ENCODE measurements around the gene EIF4E1B. TPM values are rescaled to one million over a fixed set of nuclear protein-coding genes. Genes with fewer than 3 reads are reported as not detected.

EIF4E1B gene
- total RNA-seq, 4 donors from 2014 or later: not detected

- Histone ChIP-seq H3K27ac (no peak overlapping the region), H3K36me3 (no peaks in the 10 kb centered on the region), H3K4me3 (replicated peaks in 1 of 3) (no peak overlapping the region), H3K9me3 (no peaks in the 10 kb centered on the region), H3K27me3 (no peaks in the 10 kb centered on the region), H3K4me1 (no peaks in the 10 kb centered on the region)
- intact Hi-C loops (cut with DNase I): no loop called here
- WGBS, 2 donors: 63 to 69% methylated on average over 7 of the region's 7 CpGs
- DNase-seq: no peak
- TF ChIP-seq CTCF (IDR thresholded peaks at IDR 0.05): no peak
- no peak for TF ChIP-seq POLR2A (IDR thresholded peaks at IDR 0.05)
Measured at GRCh38 chr5:176667637-176668036, 37.2 kb downstream of the EIF4E1B start.

GRCh38 chr5:176670449-176670848, 40.0 kb downstream of the EIF4E1B start:
- Histone ChIP-seq H3K27me3 (no peaks in the 10 kb centered on the region), H3K36me3 (no peaks in the 10 kb centered on the region), H3K4me3 (replicated peaks in 1 of 3) (no peak overlapping the region), H3K27ac (no peak overlapping the region), H3K4me1 (no peaks in the 10 kb centered on the region), H3K9me3 (no peaks in the 10 kb centered on the region)
- TF ChIP-seq CTCF (IDR thresholded peaks at IDR 0.05) (no peak), POLR2A (IDR thresholded peaks at IDR 0.05) (no peak)
- DNase-seq: no peak
- intact Hi-C loops (cut with DNase I): no loop called here
- WGBS, 2 donors: 73 to 81% methylated on average over 8 of the region's 8 CpGs

- Histone ChIP-seq H3K27me3 (no peaks in the 10 kb centered on the region), H3K27ac (no peak overlapping the region), H3K4me1 (no peaks in the 10 kb centered on the region), H3K4me3 (replicated peaks in 1 of 3) (no peak overlapping the region), H3K9me3 (no peaks in the 10 kb centered on the region), H3K36me3 (no peaks in the 10 kb centered on the region)
- 65 to 70% methylated on average over 4 of the region's 4 CpGs for WGBS, 2 donors
- intact Hi-C loops (cut with DNase I): no loop called here
- TF ChIP-seq POLR2A (IDR thresholded peaks at IDR 0.05) (no peak), CTCF (IDR thresholded peaks at IDR 0.05) (no peak)
- DNase-seq: no peak
Measured at GRCh38 chr5:176671399-176671798, 40.9 kb downstream of the EIF4E1B start.

- intact Hi-C loops (cut with DNase I): no loop called here
- H3K9me3 ChIP-seq: no peaks in the 10 kb centered on the region
- H3K4me1 ChIP-seq: no peaks in the 10 kb centered on the region
- no peak overlapping the region for H3K4me3 ChIP-seq (replicated peaks in 1 of 3)
- TF ChIP-seq CTCF (IDR thresholded peaks at IDR 0.05) (no peak), POLR2A (IDR thresholded peaks at IDR 0.05) (no peak)
- no peak for DNase-seq
- 53 to 62% methylated on average over 18 of the region's 18 CpGs for WGBS, 2 donors
- no peaks in the 10 kb centered on the region for H3K27me3 ChIP-seq
- H3K27ac ChIP-seq: no peak overlapping the region
- H3K36me3 ChIP-seq: no peaks in the 10 kb centered on the region
Measured at GRCh38 chr5:176671890-176672747, 41.6 kb downstream of the EIF4E1B start.

All from thyroid gland (tissue), 4 donors.